Osteoblast (primary cell): ENCODE measurements around the gene CCDC27. TPM values are rescaled to one million over a fixed set of nuclear protein-coding genes. Genes with fewer than 3 reads are reported as not detected.

Source experiments
- DNase-seq: peaks from one replicate; pipeline ENCODE4 v3.0.0; 2011; ENCODE audit warnings: low spot score, mixed read lengths; ENCODE audit not compliant: insufficient read length; ENCODE audit errors: missing footprints
- H2AFZ ChIP-seq: 2 replicates; pipeline ENCODE4 v1.6.0; 2011; ENCODE audit warnings: mild to moderate bottlenecking, low read length
- H3K27ac ChIP-seq: 2 replicates; pipeline ENCODE4 v1.5.1; 2011; ENCODE audit warnings: mild to moderate bottlenecking, low read depth, low read length, moderate library complexity
- H3K27me3 ChIP-seq: 2 replicates; pipeline ENCODE4 v1.6.0; 2012; ENCODE audit warnings: mild to moderate bottlenecking, control low read depth, inconsistent platforms, low read length, moderate library complexity; ENCODE audit not compliant: insufficient read depth
- H3K36me3 ChIP-seq: 2 replicates; pipeline ENCODE4 v1.5.1; 2011; ENCODE audit warnings: mild to moderate bottlenecking, low read length, control low read depth, moderate library complexity; ENCODE audit not compliant: insufficient read depth
- H3K4me1 ChIP-seq: 2 replicates; pipeline ENCODE4 v1.5.1; 2011; ENCODE audit warnings: mild to moderate bottlenecking, low read length, control low read depth, moderate library complexity; ENCODE audit not compliant: insufficient read depth
- H3K4me2 ChIP-seq: 2 replicates; pipeline ENCODE4 v1.6.0; 2011; ENCODE audit warnings: mild to moderate bottlenecking, low read length; ENCODE audit not compliant: insufficient read depth
- H3K4me3 ChIP-seq: fragments of 200-600 bp; sonication (generic); 3 replicates; pipeline ENCODE4 v1.5.1; 2012; ENCODE audit warnings: mild to moderate bottlenecking, low read length, inconsistent platforms; ENCODE audit not compliant: insufficient read depth
- H3K79me2 ChIP-seq: 2 replicates; pipeline ENCODE4 v1.6.0; 2012; ENCODE audit warnings: mild to moderate bottlenecking, low read length, control low read depth, inconsistent platforms; ENCODE audit not compliant: insufficient read depth
- H3K9me3 ChIP-seq: 2 replicates; pipeline ENCODE4 v1.5.1; 2011; ENCODE audit warnings: low read depth, low read length, control low read depth
- H4K20me1 ChIP-seq: 2 replicates; pipeline ENCODE4 v1.6.0; 2012; ENCODE audit warnings: mild to moderate bottlenecking, low read length, control low read depth; ENCODE audit not compliant: insufficient read depth
- total RNA-seq: library from RNA; depleted of rRNA; stranded (reverse); fragments of >200 nt; gene quantifications from 2 replicates; pipeline ENCODE4 v1.2.3, GENCODE V29; 2012
- TF ChIP-seq, protein P1 (sequence below): IDR thresholded peaks from 2 replicates; pipeline ENCODE4 v1.5.1; 2011; ENCODE audit warnings: mild to moderate bottlenecking, low read depth, low read length, moderate library complexity; ENCODE audit errors: extremely low read depth

Gene CCDC27
- total RNA-seq, 1 donor, result not detected

DNA sequence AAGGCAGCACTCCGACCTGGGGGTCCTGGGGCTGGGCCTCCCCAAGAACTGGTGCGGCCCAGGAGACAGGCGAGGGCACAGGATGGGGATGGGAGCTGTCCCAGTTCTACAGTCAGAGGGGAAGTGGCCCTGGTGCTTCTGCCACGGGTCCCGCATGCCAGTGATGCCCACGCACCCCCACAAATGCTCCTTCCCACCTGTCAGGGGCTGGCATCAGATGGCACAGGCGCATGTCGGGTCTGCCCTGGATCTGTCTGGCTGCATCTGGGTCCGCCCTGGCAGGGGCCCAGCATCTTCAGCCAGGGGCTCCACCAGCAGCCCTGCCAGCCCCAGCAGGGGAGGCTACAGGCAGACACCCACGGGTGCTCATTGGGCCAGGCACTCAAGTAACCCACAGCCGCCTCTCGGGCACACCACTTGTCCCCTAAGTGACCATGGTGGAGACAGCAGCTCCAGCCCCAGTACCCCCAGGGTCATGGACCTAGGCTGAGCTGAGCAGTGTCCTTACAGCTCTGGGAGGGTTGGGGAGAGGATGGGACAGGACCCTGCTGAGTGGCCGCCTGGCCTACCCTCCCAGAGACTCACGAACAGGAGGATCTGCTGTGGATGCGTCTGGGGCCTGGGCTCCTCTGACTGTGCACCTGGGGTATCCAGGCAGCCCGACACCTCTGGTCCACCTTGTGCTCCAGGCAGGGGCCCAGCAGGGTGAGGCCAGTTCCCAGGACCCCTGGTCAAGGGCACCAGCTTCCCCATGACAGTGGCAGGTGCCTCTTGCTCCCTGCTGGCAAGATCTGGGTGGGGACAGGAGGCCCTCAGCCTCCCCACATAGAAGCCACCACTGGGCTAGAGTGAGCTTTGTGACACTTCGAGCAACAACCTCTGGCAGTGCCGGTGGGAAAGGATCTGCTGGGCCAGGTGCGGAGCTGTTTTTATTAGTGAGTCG, 25.7 kb downstream of the CCDC27 start:
- Histone ChIP-seq H3K4me2 (no peak overlapping the region), H3K27me3 (no peaks in the 10 kb centered on the region), H2AFZ (no peak overlapping the region), H3K27ac (no peak overlapping the region), H3K9me3 (no peaks in the 10 kb centered on the region), H3K36me3 (peaks cover 39% of the 10 kb centered on the region), H3K79me2 (no peaks in the 10 kb centered on the region), H3K4me1 (peaks cover 10% of the 10 kb centered on the region), H3K4me3 (no peak overlapping the region), H4K20me1 (peaks cover 6% of the 10 kb centered on the region)
- DNase-seq, result peak; percentile 85
- TF ChIP-seq, protein P1, sequence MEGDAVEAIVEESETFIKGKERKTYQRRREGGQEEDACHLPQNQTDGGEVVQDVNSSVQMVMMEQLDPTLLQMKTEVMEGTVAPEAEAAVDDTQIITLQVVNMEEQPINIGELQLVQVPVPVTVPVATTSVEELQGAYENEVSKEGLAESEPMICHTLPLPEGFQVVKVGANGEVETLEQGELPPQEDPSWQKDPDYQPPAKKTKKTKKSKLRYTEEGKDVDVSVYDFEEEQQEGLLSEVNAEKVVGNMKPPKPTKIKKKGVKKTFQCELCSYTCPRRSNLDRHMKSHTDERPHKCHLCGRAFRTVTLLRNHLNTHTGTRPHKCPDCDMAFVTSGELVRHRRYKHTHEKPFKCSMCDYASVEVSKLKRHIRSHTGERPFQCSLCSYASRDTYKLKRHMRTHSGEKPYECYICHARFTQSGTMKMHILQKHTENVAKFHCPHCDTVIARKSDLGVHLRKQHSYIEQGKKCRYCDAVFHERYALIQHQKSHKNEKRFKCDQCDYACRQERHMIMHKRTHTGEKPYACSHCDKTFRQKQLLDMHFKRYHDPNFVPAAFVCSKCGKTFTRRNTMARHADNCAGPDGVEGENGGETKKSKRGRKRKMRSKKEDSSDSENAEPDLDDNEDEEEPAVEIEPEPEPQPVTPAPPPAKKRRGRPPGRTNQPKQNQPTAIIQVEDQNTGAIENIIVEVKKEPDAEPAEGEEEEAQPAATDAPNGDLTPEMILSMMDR, result no peak

DNA sequence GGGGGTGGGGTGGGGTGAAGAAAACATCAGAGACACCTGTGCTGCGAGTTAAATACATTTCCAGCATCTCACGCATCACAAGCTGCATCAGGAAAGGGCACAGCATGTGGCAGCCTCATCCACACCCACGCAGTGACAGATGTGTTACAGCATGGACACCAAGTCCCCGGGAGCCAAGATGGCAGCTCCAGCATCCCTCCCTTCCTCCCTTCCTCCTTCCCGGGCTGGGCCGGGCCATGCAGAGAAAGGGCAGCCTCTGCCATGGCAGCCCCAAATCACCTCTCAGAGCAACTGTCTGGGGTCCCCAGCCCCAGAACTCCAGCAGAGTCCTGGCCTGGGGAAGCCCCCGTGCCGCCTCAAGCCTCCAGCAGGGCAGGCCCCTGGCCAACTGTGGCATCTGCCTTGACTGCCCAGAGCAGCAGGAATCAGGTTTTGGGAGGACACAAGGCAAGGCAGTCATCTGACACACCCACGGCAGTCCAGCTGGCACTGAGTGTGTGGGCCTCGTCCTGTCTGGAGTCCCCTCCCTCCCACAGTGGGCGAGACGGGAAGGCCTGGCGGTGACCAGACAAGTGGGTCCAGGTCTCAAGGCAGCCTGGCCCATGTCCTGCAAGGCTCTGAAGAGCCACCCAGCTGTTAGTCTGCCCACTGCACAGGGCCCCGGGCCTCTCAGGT, 26.5 kb downstream of the CCDC27 start:
- Histone ChIP-seq H3K9me3 (no peaks in the 10 kb centered on the region), H3K36me3 (peaks cover 47% of the 10 kb centered on the region), H3K27ac (no peak overlapping the region), H3K4me1 (peaks cover 10% of the 10 kb centered on the region), H4K20me1 (peaks cover 6% of the 10 kb centered on the region), H3K4me3 (no peak overlapping the region), H3K4me2 (no peak overlapping the region), H3K79me2 (no peaks in the 10 kb centered on the region), H2AFZ (no peak overlapping the region), H3K27me3 (no peaks in the 10 kb centered on the region)
- TF ChIP-seq, protein P1, result no peak
- DNase-seq, result peak; percentile 83

DNA sequence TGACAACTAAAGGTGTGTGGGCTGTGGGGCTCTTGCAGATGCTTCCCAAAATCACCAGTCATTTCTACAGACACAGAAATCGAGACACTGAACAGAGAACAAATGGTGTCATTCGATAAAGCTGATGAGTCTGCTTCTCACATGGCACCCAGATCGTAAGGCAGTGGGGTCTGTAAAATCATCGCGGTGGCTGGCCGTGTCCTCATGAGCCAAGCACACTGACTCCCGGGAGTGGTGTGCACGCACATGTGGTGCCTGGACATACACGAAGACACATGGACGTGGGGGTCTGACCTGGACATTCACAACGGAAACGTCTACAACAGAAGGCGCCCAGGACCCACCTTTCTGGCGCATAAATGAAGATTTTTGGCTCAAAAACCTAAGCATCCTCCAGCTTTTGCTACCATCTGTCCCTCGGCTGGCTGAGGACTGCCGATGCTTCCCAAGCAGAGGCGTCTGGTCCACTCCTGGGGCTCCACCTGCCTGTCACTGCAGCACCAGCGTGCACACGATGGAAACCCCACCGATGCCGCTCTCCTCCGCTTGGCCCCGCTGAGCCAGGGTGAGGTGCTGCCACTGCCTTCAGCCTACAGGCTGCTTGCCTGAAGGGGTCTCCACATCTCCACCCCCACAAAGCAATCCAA, 27.1 kb downstream of the CCDC27 start:
- Histone ChIP-seq H3K4me1 (peaks cover 10% of the 10 kb centered on the region), H3K4me3 (no peak overlapping the region), H3K27me3 (no peaks in the 10 kb centered on the region), H3K36me3 (peaks cover 53% of the 10 kb centered on the region), H3K9me3 (no peaks in the 10 kb centered on the region), H4K20me1 (peaks cover 6% of the 10 kb centered on the region), H3K4me2 (no peak overlapping the region), H3K79me2 (no peaks in the 10 kb centered on the region), H2AFZ (no peak overlapping the region), H3K27ac (no peak overlapping the region)
- TF ChIP-seq, protein P1, result no peak
- DNase-seq, result peak; percentile 89
